HG02973 (cell line): ENCODE measurements around the gene PDGFB.
A peak's percentile ranks its signal among the peaks of the same experiment; 100 is the strongest.

Experiments used
- ATAC-seq: cut with Tn5 transposase; IDR thresholded peaks from one replicate; pipeline ENCODE4 v1.9.1; 2021; ENCODE audit warnings: moderate library complexity; ENCODE audit not compliant: unreplicated experiment

PDGFB gene

GRCh38 chr22:39277142-39277607 is 32.4 kb upstream of the PDGFB start:
- no peak for ATAC-seq

GRCh38 chr22:39276440-39277141 is 31.8 kb upstream of the PDGFB start:
- no peak for ATAC-seq

GRCh38 chr22:39275814-39276439 is 31.1 kb upstream of the PDGFB start:
- no peak for ATAC-seq

- no peak for ATAC-seq
Observed at GRCh38 chr22:39273950-39274887, 29.4 kb upstream of the PDGFB start.

- no peak for ATAC-seq
Observed at GRCh38 chr22:39270792-39271191, 26.0 kb upstream of the PDGFB start.

GRCh38 chr22:39270280-39270679 is 25.5 kb upstream of the PDGFB start:
- no peak for ATAC-seq

DNA sequence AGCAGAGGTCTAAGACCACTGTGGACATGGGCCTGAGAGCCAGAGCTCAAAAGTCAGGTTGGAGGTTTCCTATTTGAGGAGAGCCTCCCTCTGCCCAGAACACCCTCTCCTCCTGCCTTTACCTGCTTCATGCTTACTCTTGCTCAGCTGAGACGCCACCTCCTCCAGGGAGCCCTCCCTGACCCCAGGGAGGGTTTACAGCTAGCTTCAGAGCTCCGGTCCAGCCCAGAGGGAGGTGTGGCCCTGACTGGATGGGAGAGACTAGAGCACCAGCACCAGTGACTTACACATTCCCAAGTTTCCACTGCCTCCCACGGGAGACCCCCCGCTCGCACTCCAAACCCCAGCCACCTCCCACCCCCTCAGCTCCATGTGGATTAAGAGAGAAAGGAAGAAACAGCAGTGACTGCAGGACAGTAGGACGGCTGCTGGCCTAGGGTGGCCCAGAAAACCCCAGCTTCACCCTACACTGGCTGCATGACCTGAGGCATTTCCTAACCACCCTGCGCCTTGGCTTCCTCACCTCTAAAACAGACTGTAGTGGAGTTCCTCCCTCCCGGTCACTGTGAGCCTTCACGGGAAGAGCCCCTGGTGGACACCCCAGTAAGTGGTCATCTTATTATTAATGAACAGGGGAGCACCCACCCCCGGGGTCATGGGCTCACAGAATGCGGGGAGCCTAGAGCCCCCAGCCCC is 24.5 kb upstream of the PDGFB start:
- no peak for ATAC-seq

GRCh38 chr22:39268645-39269044 is 23.9 kb upstream of the PDGFB start:
- ATAC-seq: no peak

GRCh38 chr22:39267974-39268373 is 23.2 kb upstream of the PDGFB start:
- no peak for ATAC-seq

DNA sequence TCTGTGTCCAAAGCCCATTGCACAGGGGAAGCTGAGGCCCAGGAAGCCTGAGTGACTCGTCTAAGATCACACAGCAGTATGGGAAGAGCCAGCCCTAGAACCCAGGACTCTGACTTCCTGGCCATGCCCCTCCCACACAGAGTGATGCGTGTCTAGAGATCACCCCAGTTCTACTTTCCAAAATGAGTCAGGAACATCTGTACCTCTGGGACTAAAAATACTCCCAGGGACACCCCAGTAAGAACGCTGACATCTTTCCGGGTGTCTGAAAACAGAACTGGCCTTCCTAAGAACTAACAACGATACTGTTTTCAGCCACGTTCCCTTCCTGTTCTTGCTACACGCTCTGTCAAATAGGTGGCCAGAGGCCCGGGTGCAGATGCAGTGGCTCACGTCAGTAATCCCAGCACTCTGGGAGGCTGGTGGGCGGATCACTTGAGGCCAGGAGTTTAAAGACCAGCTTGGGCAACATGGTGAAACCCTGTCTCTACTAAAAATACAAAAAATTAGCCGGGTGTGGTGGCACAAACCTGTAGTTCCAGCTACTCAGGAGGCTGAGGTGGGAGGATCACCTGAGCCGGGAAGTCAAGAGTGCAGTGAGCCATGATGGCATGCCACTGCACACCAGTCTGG is 21.7 kb upstream of the PDGFB start:
- peak; percentile 65 for ATAC-seq

- ATAC-seq: no peak
Observed at GRCh38 chr22:39265143-39265886, 20.5 kb upstream of the PDGFB start.

GRCh38 chr22:39264349-39265038 is 19.7 kb upstream of the PDGFB start:
- ATAC-seq: no peak

DNA sequence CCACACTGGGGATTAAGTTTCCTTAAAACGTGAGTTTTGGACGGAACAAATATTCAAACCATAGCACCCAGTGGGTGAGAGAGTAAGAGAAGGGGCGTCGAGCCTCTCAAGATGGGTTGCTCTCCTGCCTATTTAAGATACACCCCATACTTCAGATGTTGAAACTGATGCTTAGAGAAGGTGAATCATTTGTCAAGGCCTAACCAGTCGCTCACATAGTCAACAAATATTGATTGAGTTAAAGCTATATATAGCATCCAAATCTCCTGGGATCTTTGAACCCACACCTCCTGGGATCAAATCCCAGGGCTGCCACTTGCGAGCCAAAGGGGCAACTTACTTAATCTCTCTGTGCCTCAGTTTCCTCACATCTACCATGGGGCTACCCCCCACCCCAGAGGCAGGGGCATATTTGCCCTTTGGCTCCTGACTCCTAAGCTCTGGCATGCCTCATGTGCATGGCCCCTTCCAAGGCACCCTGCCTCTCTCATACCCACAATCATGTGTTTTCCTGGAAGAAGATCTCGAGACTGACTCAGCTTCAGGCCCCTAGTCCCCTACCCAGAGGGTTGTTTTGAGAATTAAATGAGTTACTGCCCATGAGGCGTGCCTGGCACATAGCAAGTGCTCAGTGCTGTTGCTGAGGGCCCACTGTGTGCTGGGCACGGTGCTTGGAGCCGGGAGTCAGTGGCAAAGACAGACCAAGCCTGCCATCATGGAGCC is 19.0 kb upstream of the PDGFB start:
- ATAC-seq: no peak

GRCh38 chr22:39259666-39260065 is 14.9 kb upstream of the PDGFB start:
- no peak for ATAC-seq

- ATAC-seq: no peak
Observed at GRCh38 chr22:39257901-39258475, 13.2 kb upstream of the PDGFB start.

- no peak for ATAC-seq
Observed at GRCh38 chr22:39256979-39257378, 12.2 kb upstream of the PDGFB start.

DNA sequence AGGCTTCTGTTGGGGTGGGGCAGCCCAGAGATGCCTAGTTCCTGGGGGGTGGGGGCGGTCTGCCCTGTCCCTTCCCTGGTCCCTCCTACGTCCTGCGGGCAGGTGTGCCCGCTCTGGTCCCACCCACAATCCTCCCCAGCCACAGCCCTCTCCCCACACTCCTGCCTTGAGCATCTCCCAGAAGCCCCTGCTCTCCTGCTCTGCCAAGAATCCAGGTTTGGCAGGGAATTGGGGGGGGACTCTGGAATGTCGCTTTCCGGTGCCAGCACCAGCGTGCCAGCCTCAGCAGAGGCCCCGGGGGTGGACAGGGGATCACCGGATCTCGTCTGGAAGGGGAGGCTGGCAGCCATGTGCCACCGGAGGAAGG is 11.4 kb upstream of the PDGFB start:
- ATAC-seq: no peak

DNA sequence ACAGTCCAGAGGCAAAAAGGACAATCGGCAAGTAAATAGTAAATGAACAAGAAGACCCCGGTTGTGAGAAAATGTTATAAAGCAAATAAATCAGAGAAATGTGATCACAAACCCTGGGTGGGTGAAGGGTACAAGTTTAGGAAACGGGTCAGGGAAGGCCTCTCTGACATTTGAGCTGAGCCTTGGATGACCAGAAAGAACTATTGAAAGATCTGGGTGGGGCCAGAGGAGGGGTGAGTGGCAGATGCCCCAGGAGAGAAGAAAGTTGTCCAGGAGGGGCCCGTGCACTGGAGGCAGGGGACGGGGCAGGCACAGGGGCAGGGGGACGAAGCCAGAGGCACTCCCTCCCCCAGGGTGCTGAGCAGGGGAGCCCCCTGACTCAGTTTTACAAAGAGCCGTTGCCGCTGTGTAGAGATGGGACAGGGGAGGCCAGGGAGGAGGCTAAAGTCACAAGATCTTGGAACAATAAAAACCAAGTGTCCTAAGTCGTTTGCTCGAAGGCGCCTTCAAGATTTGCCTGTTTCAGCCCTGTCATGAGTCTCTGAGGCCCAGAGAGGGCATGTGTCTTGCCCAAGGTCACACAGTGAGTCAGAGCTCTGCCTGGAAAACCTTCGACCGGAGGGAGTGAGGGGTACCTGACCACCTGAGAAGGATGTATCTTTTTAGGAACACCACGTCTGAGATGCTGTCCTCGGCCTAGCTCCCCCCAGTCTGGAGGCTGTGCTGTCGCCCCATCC is 10.8 kb upstream of the PDGFB start:
- ATAC-seq: no peak
